ENCODE results near the gene SLC25A52. TPM values are rescaled to one million over a fixed set of nuclear protein-coding genes. Genes with fewer than 3 reads are reported as not detected.

SLC25A52 gene
- total and polyA plus RNA-seq, 9 of the 15 experiments (the other 6 are each of a cell fraction or from before 2014, with no cell fraction given), result not detected

DNA sequence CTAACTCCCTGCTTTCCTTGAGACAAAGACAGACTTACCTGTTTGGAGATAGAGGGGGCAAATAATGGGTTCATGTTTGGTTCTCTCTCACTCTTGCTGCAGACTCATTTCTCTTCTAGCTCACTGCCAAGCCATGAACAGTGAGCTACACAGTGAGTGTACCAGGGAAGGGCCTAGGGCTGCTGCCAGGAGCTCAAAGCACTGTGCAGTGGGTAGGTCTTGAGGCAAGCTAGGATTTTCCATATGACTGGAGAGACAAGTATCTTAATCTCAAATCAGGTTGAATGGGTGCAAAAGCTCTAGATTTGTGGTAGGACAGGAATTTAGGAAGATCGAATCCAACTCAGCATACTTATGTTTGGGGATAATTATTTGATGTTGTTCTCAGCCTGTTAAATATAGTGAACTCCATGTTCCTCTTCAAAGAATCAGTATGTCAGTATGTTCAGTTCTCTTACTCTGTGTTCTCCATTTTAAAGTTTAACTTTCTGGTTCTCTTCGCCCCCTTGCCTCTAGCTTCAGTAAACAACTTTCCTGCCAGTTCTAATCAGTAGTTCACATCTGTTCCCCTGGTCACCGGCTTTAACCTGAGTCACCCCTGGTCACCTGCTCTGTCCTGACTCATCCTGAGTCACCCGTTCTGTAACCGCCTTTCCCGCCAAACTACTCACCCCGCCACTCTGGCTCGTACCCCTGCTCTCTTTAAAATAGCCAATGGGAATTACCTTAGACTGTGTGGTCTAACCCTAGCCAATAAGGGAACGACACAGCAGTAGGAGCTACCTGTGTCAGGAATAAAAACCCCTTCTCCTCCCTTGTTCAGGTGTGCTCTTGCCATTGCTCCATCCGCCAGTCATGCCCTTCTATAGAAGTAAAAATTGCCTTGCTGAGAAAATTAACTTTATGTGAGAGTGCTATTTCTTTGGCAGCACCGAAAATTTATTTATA lies 21.9 kb downstream of the SLC25A52 start (continued):
- TF ChIP-seq FOXJ2 (tag; IDR thresholded peaks at IDR 0.05) (0 out of 2 replicates have a peak, but pooled peaks have one; percentile 46), ARNT (IDR thresholded peaks at IDR 0.05) (peak in 1 of 2 experiments; percentile 56; a peak in 1 of 4 replicates), RBM25 (IDR thresholded peaks at IDR 0.05; ENCODE audit: low read depth, low read length, severe bottlenecking) (no peak), JUNB (CRISPR knock-in tag; conservative IDR thresholded peaks at IDR 0.05) (peak; percentile 68), MAFF (IDR thresholded peaks at IDR 0.05; ENCODE audit: low read length) (peak; percentile 71), HDAC6 (IDR thresholded peaks at IDR 0.05; ENCODE audit: low read depth, low read length) (no peak)
- TF ChIP-seq, protein P1, sequence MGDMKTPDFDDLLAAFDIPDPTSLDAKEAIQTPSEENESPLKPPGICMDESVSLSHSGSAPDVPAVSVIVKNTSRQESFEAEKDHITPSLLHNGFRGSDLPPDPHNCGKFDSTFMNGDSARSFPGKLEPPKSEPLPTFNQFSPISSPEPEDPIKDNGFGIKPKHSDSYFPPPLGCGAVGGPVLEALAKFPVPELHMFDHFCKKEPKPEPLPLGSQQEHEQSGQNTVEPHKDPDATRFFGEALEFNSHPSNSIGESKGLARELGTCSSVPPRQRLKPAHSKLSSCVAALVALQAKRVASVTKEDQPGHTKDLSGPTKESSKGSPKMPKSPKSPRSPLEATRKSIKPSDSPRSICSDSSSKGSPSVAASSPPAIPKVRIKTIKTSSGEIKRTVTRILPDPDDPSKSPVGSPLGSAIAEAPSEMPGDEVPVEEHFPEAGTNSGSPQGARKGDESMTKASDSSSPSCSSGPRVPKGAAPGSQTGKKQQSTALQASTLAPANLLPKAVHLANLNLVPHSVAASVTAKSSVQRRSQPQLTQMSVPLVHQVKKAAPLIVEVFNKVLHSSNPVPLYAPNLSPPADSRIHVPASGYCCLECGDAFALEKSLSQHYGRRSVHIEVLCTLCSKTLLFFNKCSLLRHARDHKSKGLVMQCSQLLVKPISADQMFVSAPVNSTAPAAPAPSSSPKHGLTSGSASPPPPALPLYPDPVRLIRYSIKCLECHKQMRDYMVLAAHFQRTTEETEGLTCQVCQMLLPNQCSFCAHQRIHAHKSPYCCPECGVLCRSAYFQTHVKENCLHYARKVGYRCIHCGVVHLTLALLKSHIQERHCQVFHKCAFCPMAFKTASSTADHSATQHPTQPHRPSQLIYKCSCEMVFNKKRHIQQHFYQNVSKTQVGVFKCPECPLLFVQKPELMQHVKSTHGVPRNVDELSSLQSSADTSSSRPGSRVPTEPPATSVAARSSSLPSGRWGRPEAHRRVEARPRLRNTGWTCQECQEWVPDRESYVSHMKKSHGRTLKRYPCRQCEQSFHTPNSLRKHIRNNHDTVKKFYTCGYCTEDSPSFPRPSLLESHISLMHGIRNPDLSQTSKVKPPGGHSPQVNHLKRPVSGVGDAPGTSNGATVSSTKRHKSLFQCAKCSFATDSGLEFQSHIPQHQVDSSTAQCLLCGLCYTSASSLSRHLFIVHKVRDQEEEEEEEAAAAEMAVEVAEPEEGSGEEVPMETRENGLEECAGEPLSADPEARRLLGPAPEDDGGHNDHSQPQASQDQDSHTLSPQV (IDR thresholded peaks at IDR 0.05), result peak; percentile 51; the same call in 1 of the 2 replicates
- TF ChIP-seq, protein P2, sequence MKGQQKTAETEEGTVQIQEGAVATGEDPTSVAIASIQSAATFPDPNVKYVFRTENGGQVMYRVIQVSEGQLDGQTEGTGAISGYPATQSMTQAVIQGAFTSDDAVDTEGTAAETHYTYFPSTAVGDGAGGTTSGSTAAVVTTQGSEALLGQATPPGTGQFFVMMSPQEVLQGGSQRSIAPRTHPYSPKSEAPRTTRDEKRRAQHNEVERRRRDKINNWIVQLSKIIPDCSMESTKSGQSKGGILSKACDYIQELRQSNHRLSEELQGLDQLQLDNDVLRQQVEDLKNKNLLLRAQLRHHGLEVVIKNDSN (CRISPR knock-in tag; IDR thresholded peaks at IDR 0.05), result peak; percentile 54
- TF ChIP-seq, protein P3, sequence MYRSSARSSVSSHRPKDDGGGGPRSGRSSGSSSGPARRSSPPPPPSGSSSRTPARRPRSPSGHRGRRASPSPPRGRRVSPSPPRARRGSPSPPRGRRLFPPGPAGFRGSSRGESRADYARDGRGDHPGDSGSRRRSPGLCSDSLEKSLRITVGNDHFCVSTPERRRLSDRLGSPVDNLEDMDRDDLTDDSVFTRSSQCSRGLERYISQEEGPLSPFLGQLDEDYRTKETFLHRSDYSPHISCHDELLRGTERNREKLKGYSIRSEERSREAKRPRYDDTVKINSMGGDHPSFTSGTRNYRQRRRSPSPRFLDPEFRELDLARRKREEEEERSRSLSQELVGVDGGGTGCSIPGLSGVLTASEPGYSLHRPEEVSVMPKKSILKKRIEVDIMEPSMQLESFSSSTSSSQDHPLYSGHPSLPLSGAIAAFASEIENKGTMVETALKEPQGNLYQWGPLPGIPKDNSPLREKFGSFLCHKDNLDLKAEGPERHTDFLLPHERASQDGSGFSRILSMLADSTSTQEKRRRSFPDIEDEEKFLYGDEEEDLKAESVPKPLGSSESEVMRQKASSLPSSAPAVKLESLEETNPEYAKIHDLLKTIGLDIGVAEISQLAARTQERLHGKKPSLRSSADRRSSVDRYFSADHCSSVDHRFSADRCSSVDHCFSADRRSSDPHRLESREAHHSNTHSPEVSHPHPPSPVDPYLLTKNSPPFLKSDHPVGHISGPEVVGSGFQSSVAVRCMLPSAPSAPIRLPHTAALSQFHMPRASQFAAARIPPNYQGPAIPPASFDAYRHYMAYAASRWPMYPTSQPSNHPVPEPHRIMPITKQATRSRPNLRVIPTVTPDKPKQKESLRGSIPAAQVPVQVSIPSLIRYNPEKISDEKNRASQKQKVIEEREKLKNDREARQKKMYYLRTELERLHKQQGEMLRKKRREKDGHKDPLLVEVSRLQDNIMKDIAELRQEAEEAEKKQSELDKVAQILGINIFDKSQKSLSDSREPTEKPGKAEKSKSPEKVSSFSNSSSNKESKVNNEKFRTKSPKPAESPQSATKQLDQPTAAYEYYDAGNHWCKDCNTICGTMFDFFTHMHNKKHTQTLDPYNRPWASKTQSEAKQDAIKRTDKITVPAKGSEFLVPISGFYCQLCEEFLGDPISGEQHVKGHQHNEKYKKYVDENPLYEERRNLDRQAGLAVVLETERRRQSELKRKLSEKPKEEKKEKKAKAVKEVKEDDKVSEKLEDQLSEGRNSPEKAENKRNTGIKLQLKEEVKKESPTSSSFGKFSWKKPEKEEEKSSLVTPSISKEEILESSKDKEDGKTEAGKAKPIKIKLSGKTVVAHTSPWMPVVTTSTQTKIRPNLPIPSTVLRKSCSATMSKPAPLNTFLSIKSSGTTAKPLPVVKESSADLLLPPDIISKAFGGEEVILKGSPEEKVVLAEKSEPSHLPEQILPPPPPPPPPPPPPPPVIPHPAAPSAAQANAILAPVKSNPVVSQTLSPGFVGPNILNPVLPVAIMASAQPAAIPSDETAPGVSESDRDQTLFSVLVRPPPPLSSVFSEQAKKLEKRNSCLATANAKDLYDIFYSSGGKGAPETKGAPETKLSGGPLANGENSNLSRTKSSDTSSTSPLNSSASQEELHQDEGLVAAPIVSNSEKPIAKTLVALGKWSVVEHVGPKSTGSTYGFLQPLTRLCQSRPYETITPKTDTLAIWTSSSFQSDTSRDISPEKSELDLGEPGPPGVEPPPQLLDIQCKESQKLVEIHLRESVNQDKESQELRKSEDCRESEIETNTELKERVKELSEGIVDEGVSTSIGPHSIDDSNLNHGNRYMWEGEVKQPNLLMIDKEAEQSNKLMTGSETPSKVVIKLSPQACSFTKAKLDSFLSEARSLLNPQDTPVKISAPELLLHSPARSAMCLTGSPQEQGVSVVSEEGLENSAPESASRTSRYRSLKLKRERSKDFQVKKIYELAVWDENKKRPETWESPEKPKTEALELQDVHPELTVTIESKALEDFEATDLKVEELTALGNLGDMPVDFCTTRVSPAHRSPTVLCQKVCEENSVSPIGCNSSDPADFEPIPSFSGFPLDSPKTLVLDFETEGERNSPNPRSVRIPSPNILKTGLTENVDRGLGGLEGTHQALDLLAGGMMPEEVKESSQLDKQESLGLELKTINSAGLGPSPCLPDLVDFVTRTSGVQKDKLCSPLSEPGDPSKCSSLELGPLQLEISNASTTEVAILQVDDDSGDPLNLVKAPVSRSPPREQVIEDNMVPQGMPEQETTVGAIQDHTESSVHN (IDR thresholded peaks at IDR 0.05; ENCODE audit: borderline replicate concordance in 1 of 2, low read depth in 1 of 2), result peak in 1 of 2 experiments; percentile 81; a peak in 2 of 4 replicates
- TF ChIP-seq, protein P4, sequence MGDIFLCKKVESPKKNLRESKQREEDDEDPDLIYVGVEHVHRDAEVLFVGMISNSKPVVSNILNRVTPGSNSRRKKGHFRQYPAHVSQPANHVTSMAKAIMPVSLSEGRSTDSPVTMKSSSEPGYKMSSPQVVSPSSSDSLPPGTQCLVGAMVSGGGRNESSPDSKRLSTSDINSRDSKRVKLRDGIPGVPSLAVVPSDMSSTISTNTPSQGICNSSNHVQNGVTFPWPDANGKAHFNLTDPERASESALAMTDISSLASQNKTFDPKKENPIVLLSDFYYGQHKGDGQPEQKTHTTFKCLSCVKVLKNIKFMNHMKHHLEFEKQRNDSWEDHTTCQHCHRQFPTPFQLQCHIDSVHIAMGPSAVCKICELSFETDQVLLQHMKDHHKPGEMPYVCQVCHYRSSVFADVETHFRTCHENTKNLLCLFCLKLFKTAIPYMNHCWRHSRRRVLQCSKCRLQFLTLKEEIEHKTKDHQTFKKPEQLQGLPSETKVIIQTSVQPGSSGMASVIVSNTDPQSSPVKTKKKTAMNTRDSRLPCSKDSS (IDR thresholded peaks at IDR 0.05; ENCODE audit: low read depth, partially characterized antibody), result peak; percentile 97

Data from K562 (cell line).